DMS79 treated with DMSO at 0.1 percent for 48 hours (cell line): ENCODE measurements around the gene GNA15.
"Not testable (repeated sequence)": the region's sequence is repeated elsewhere in the genome, so short reads cannot be mapped to it uniquely, and the experiment has no call there.

Experiments
- DNase-seq: peaks from one replicate; lab custom pipeline; 2025; lab: John Stamatoyannopoulos, UW

The GNA15 gene

DNA sequence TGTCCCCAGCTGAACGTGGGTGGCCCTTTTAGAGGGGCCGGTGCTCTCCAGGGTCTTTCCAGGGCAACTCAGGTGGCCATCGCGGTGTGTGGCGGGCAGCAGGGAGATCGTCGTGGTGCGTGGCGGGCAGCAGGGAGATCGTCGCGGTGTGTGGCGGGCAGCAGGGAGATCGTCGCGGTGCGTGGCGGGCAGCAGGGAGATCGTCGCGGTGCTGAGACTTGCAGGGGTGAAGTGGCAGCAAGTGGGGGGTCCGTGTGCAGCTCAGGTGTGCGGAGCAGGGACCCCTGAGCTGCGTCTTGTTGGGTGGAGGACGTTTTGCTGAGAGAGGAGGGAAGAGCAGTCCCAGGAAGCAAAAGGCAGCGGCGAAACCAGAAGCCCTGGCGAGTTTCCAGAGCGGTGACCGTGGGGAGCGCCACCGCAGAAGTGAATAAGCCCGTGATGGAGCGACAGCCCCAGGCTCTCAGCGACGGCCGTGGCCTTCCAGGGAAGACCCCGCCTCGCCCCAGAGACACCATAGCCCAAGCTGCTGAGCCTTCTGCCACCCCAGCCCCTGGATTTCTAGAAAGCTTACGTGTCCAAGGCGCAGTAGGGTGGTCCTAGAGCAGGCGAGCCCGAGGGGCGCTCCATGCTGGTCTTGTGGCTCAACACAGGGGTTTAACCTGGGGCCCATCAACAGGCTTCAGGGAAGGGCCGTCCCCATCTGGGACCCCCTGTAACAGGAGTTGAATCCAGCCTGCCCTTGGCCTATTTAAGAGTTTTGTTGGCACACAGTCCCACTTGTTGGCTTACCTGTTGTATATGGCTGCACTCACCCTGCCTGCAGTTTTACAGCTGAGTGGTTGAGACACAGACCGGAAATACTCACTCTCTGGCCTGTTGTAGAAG, 55.3 kb downstream of the GNA15 start:
- no peak for DNase-seq

GRCh38 chr19:3191806-3192104, 55.9 kb downstream of the GNA15 start:
- DNase-seq, result not testable (repeated sequence)

DNA sequence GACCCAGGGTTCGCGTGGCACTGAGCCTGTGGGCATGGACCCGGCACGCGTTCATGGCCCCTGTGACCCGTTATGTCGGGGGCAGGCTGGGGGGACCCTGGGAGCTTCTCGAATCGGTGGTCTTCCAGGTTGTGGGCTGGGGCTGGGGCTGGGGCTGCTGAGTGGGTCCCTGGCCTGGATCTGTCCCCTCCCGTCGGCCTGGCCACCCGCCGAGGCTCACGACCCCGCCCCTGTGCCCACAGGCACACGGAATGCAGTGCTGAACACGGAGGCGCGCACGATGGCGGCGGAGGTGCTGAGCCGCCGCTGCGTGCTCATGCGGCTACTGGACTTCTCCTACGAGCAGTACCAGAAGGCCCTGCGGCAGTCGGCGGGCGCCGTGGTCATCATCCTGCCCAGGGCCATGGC, 56.4 kb downstream of the GNA15 start:
- no peak for DNase-seq

GRCh38 chr19:3192684-3193083, 56.9 kb downstream of the GNA15 start:
- DNase-seq, result no peak

- no peak for DNase-seq
Observed at GRCh38 chr19:3193256-3194105, 57.6 kb downstream of the GNA15 start.

GRCh38 chr19:3194106-3195087, 58.6 kb downstream of the GNA15 start:
- DNase-seq, result no peak

DNA sequence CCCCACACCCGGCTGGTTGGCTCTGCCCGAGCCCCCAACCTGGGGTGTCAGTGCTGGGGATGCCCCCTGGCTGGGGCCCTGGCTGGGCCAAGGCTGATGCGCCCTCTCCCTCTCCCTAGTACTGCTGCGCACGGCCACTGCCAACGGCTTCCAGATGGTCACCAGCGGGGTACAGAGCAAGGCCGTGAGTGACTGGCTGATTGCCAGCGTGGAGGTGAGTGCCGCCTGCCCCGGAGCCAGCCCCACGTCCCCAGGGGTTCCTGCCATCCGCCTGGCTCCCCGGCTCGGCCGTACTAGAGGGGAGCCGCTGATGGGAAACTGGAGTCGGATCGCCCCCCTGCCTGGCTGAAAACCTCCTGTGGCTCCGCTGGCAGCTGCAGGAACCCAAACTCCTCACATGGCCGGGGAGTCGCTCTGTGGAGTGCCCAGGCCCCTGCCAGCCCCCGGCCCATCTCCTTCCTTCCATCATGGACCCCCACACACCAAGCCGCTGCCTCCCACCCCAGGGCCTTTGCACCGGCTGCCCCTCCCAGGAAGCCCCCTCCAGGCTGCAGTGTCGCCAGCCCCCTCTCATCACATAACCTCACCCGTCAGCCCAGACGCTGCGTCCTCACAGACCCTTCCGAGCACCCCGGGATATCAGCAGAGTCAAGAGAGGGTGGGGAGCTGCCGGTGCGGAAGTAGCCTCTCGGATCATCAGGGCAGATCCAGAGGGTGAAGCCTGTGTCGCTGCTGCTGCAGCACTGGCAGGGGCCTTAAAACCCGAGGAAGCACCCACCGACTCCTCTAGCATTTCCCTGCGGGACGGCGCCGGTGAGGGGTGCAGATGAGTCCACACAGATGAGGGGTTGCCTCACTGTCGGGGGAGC, 60.5 kb downstream of the GNA15 start:
- no peak for DNase-seq

DNA sequence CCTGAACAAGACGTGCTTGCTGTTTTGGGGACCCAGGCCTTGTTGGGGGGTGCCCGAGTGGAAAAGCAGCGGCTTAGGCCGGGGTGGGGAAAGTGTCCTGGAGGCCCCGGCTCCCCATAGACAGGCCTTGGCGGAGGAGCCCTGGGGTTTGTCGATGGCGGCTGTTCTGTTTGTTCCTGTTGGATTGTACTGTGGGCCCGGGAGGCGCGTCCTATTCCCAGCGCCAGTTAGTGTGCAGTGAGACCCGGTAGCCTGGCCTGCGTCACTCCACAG, 61.0 kb downstream of the GNA15 start:
- DNase-seq, result no peak

DNA sequence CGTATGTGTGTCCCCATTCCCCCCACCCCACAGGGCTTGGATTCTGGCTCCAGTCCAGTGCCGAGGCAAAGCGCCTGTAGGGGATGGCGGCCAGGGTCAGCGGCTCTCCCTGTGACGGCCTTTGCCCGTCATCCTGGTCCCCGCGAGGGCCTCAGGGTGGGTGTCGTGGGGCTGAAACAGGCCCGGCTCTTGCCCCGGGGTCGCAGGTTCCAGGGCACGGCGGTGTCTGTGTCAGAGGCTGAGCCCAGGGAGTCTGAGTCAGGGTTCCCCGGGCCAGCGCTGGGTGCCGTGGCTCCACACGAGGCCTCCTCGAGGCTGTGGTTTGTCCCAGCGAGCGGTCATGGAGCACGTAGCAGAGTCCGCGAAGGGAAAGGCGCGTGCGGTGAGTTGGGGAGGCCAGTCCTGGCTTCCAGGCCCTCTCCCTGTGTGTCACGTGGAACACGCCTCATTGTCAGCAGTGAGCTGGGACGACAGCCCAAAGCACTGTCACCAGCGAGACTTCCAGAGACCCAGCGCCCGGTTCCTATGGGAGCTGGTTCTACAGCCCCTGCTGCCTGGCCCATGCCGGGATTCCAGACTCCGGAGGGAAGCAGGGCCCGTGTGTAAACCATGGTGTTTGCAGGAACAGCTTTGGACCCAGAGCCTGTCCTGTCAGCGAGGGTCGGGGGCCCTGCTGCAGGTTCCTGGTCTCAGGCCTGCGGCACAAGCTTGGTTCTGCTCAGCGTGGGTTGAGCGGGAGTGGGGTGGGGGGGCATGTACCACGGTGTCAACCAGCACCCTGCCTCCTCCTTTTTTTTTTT, 63.3 kb downstream of the GNA15 start:
- DNase-seq, result no peak

- DNase-seq, result no peak
Observed at GRCh38 chr19:3201072-3201700, 65.4 kb downstream of the GNA15 start.

DNA sequence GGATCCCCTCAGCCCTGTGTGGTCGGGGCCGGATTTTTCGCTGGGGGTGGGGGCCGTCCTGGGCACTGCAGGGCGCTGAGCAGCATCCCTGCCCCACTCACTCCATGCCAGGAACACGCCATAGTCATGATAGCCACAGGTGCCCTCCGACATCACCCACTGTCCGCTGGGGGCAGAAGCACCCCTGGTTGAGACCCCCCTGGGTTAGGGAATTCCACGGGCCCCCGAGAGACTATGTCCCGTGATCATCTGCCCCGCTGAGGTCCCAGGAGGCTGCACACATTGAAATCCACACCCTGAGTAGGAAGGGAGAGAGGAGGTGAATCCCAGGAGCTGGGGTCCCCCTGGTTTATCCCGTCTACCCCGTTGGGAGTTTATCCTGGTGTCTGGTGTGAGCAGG, 66.1 kb downstream of the GNA15 start:
- no peak for DNase-seq

DNA sequence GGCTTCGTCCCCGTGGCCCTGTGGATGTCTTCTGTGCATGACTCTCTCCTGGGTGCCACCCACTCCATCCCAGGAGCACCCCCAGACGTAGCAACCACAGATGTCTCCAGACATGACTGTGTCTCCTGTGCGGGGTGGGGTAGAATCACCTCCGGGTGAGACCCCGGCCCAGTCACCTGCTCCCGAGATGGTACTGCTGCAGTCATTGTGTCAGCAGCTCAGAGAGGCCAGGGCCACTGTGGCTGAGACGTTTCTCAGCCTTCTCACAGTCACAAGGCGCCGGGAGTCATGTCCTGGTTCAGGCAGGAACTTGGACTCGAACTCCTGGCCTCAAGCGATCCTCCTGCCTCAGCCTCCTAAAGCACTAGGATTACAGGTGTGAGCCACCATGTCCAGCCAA, 66.5 kb downstream of the GNA15 start:
- DNase-seq, result no peak

GRCh38 chr19:3202895-3203294, 67.1 kb downstream of the GNA15 start:
- not testable (repeated sequence) for DNase-seq

GRCh38 chr19:3203805-3204645, 68.2 kb downstream of the GNA15 start:
- DNase-seq, result no peak

- no peak for DNase-seq
Observed at GRCh38 chr19:3204646-3205275, 68.9 kb downstream of the GNA15 start.

DNA sequence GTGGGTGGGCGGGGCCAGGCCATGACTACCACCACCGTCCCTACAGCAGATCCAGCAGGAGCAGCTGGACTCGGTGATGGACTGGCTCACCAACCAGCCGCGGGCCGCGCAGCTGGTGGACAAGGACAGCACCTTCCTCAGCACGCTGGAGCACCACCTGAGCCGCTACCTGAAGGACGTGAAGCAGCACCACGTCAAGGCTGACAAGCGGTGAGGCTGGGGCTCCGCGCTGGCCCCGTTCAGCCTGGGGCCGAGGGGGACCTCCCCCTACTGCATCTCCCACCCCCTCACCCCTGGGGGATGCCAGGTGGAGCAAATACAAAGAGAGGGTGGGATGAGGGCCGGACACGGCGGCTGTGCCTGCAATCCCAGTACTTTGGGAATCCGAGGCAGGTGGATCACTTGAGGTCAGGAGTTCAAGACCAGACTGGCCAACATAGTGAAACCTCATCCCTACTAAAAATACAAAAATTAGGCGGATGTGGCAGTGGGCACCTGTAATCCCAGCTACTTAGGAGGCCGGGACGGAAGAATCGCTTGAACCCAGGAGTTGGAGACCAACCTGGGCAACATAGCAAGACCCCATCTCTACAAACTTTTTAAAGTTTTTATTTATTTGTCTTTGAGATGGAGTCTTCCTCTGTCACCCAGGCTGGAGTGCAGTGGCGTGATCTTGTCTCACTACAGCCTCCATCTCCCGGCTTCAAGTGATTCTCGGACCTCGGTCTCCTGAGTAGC, 70.6 kb downstream of the GNA15 start:
- no peak for DNase-seq

DNA sequence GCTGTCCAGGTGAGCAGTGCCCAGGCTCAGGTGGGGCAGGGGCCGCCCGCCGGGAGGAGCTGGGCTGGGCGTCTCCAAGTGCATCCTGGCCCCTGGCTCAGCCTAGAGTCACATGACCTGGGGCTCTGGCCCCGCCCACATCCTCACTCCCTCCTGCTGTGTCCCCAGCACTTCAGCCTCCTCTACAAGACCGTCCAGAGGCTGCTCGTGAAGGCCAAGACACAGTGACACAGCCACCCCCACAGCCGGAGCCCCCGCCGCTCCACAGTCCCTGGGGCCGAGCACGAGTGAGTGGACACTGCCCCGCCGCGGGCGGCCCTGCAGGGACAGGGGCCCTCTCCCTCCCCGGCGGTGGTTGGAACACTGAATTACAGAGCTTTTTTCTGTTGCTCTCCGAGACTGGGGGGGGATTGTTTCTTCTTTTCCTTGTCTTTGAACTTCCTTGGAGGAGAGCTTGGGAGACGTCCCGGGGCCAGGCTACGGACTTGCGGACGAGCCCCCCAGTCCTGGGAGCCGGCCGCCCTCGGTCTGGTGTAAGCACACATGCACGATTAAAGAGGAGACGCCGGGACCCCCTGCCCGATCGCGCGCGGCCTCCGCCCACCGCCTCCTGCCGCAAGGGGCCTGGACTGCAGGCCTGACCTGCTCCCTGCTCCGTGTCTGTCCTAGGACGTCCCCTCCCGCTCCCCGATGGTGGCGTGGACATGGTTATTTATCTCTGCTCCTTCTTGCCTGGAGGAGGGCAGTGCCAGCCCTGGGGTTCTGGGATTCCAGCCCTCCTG, 71.8 kb downstream of the GNA15 start:
- DNase-seq, result no peak
